Smooth muscle cell (in vitro differentiated cells): ENCODE measurements around the gene RAB19. TPM values are rescaled to one million over a fixed set of nuclear protein-coding genes. Genes with fewer than 3 reads are reported as not detected.
A peak's percentile ranks its signal among the peaks of the same experiment; 100 is the strongest.

Source experiments
- DNase-seq: peaks from one replicate; lab custom pipeline; 2025; ENCODE audit not compliant: unreplicated experiment; lab: John Stamatoyannopoulos, UW
- H2AFZ ChIP-seq: fragments of 200-600 bp; sonication (generic); 2 replicates; pipeline ENCODE4 v1.6.0; 2016; ENCODE audit warnings: antibody characterized with exemption, low read depth, mild to moderate bottlenecking
- H3F3A ChIP-seq: fragments of 200-600 bp; sonication (generic); 2 replicates; pipeline ENCODE4 v1.6.0; 2017; ENCODE audit warnings: antibody characterized with exemption, low read depth
- H3K27ac ChIP-seq: fragments of 200-600 bp; sonication (generic); 2 replicates; pipeline ENCODE4 v1.5.1; 2016; ENCODE audit warnings: low read depth, mild to moderate bottlenecking
- H3K27me3 ChIP-seq: fragments of 200-600 bp; sonication (generic); 2 replicates; pipeline ENCODE4 v1.6.1; 2016; ENCODE audit warnings: low read depth, mild to moderate bottlenecking
- H3K36me3 ChIP-seq: fragments of 200-600 bp; sonication (generic); 2 replicates; pipeline ENCODE4 v1.5.1; 2016; ENCODE audit warnings: low read depth
- H3K4me1 ChIP-seq: fragments of 200-600 bp; sonication (generic); 2 replicates; pipeline ENCODE4 v1.5.1; 2016; ENCODE audit warnings: low read depth
- H3K4me2 ChIP-seq: fragments of 200-600 bp; sonication (generic); 2 replicates; pipeline ENCODE4 v1.6.0; 2016; ENCODE audit warnings: mild to moderate bottlenecking
- H3K4me3 ChIP-seq: fragments of 200-600 bp; sonication (generic); 2 replicates; pipeline ENCODE4 v1.5.1; 2016; ENCODE audit warnings: mild to moderate bottlenecking
- H3K79me2 ChIP-seq: fragments of 200-600 bp; sonication (generic); 2 replicates; pipeline ENCODE4 v1.6.0; 2016; ENCODE audit warnings: low read depth, mild to moderate bottlenecking
- H3K9ac ChIP-seq: fragments of 200-600 bp; sonication (generic); 2 replicates; pipeline ENCODE4 v1.6.0; 2016; ENCODE audit warnings: low read depth
- H3K9me3 ChIP-seq: fragments of 200-600 bp; sonication (generic); replicated peaks from 2 replicates; pipeline ENCODE4 v1.5.1; 2016; ENCODE audit warnings: low read depth
- H4K20me1 ChIP-seq: fragments of 200-600 bp; sonication (generic); 2 replicates; pipeline ENCODE4 v1.6.0; 2016; ENCODE audit warnings: low read depth
- WGBS: methylation state at CpG from one replicate; pipeline ENCODE4 v1.1.7; 2016; ENCODE audit warnings: low lambda C conversion rate; 5-methylcytosine and 5-hydroxymethylcytosine counted together
- polyA plus RNA-seq: library from polyadenylated mRNA; unstranded; fragments of >200 nt; fragmentation: Nextera tagmentation; extraction: Ambion mirVana; gene quantifications from 2 replicates; pipeline ENCODE4 v1.2.1, GENCODE V29; 2016
- total RNA-seq: library from RNA; depleted of rRNA; stranded (reverse); fragments of >200 nt; gene quantifications from 2 replicates; pipeline ENCODE4 v1.2.3, GENCODE V29; 2014
- TF ChIP-seq, protein P1 (sequence below): fragments of 200-600 bp; sonication (generic); IDR thresholded peaks from 2 replicates; pipeline ENCODE4 v1.5.1; 2017; ENCODE audit warnings: borderline replicate concordance, mild to moderate bottlenecking, antibody characterized with exemption; ENCODE audit not compliant: insufficient read depth, poor library complexity, severe bottlenecking

The RAB19 gene
- total and polyA plus RNA-seq, 2 experiments from 2014 or later: not detected

- H3K9me3 ChIP-seq: no peaks in the 10 kb centered on the region
- H3K27ac ChIP-seq: no peak overlapping the region
- H3K4me1 ChIP-seq: no peaks in the 10 kb centered on the region
- TF ChIP-seq, protein P1, sequence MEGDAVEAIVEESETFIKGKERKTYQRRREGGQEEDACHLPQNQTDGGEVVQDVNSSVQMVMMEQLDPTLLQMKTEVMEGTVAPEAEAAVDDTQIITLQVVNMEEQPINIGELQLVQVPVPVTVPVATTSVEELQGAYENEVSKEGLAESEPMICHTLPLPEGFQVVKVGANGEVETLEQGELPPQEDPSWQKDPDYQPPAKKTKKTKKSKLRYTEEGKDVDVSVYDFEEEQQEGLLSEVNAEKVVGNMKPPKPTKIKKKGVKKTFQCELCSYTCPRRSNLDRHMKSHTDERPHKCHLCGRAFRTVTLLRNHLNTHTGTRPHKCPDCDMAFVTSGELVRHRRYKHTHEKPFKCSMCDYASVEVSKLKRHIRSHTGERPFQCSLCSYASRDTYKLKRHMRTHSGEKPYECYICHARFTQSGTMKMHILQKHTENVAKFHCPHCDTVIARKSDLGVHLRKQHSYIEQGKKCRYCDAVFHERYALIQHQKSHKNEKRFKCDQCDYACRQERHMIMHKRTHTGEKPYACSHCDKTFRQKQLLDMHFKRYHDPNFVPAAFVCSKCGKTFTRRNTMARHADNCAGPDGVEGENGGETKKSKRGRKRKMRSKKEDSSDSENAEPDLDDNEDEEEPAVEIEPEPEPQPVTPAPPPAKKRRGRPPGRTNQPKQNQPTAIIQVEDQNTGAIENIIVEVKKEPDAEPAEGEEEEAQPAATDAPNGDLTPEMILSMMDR: no peak
- H3K9ac ChIP-seq: no peak overlapping the region
- H3K36me3 ChIP-seq: no peaks in the 10 kb centered on the region
- WGBS: 95% methylated on average over 12 of the region's 12 CpGs
- no peaks in the 10 kb centered on the region for H3F3A ChIP-seq
- no peak overlapping the region for H3K4me2 ChIP-seq
- no peaks in the 10 kb centered on the region for H3K27me3 ChIP-seq
- H3K4me3 ChIP-seq: no peak overlapping the region
- DNase-seq: no peak
- peaks cover 88% of the 10 kb centered on the region for H4K20me1 ChIP-seq
- no peak overlapping the region for H2AFZ ChIP-seq
- peaks cover 82% of the 10 kb centered on the region for H3K79me2 ChIP-seq
Observed at GRCh38 chr7:140393756-140394306, 10.0 kb upstream of the RAB19 start.

DNA sequence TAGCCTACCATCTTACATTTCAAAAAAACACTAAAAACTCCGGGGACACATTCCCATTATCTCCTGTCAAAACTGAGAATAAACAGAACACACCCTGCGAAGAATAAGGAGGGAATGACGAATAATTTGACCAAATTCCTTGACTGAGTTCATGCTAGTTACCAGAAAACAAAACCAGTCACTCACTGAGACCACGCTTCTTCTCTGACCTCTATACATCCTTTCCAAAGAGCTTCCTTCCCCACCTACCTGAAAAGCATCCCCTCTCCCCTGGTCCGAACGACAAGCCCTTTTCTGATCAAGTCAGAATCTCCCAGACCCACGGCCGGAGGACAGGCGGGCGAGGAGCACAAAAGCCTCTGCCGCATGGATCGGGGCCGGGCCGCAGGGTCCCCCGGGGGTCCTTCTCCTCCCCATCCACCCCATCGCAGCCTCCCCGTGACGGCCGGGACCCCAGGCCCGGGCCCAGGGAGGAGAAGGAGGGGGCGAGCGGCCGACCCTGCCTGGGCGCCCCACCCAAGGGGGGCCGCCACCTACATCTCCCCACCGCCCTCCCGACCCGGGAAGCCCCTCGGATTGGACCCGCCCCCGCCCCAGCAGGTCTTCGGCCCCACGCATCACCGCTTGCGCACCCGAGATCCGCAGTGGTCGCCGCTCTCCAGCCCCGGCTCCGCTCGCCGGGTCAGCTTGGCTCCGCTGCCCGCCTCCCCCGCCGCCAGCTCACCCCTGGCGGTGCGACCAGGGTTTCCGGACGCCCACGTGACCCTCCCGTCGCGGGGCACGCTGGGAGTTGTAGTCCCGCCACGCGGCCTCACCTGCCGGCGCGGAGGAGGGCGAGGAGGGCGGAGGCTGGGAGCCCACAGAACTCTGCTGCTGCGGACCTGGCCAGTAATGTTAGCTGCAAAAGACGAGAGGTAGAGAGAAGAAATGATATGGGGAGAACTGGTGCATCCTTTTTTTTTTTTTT, 5.8 kb upstream of the RAB19 start, which contains the start of gene SLC37A3:
TSS of gene SLC37A3 (minus strand) at position 747 of the 967 bp plus-strand sequence. CDS start 16,004 bp downstream, outside the sequence.
- Histone ChIP-seq H3K9ac (peak within 1 kb of the TSS; percentile 99), H3K4me3 (peak within 1 kb of the TSS; percentile 93), H3K79me2 (peaks cover 50% of the 10 kb centered on the region), H3K9me3 (no peaks in the 10 kb centered on the region), H3K27ac (peak within 1 kb of the TSS; percentile 96), H3K4me1 (no peaks in the 10 kb centered on the region), H2AFZ (peak within 1 kb of the TSS; percentile 46), H3K36me3 (no peaks in the 10 kb centered on the region), H3F3A (peaks cover 6% of the 10 kb centered on the region), H4K20me1 (peaks cover 46% of the 10 kb centered on the region), H3K27me3 (no peaks in the 10 kb centered on the region), H3K4me2 (peak within 1 kb of the TSS; percentile 93)
- peak; percentile 49 for DNase-seq
- TF ChIP-seq, protein P1: no peak
- under 1% methylated on average over 43 of the region's 66 CpGs for WGBS

DNA sequence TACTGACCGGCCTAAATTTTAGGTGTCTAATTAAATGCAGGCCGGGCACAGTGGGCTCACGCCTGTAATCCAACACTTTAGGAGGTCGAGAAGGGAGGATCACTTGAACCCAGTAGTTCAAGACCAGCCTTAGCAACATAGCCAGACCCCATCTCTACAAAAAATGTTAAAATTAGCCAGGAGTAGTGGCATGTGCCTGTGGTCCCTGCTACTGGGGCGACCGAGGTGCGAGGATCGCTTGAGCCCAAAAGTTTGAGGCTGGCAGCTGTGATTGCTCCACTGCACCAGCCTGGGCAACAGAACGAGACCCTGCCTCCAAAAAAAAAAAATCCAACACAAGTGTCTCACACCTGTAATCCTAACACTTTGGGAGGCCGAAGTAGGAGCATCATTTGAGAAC, 5.0 kb upstream of the RAB19 start:
- WGBS: 86% methylated on average over 10 of the region's 10 CpGs
- TF ChIP-seq, protein P1: no peak
- H3K36me3 ChIP-seq: no peaks in the 10 kb centered on the region
- DNase-seq: no peak
- no peaks in the 10 kb centered on the region for H3K4me1 ChIP-seq
- H3K27ac ChIP-seq: no peak overlapping the region
- no peaks in the 10 kb centered on the region for H3K9me3 ChIP-seq
- H3K79me2 ChIP-seq: peaks cover 42% of the 10 kb centered on the region
- H2AFZ ChIP-seq: no peak overlapping the region
- H3K9ac ChIP-seq: no peak overlapping the region
- H3F3A ChIP-seq: peaks cover 6% of the 10 kb centered on the region
- H3K4me3 ChIP-seq: peak overlapping the region; percentile 93
- H3K4me2 ChIP-seq: peak overlapping the region; percentile 93
- H3K27me3 ChIP-seq: no peaks in the 10 kb centered on the region
- peaks cover 38% of the 10 kb centered on the region for H4K20me1 ChIP-seq
